ENCODE results near the gene GALNT6.
A peak's percentile ranks its signal among the peaks of the same experiment; 100 is the strongest.
"Not testable (repeated sequence)": the region's sequence is repeated elsewhere in the genome, so short reads cannot be mapped to it uniquely, and the experiment has no call there.

The GALNT6 gene

GRCh38 chr12:51320311-51320694, 70.9 kb downstream of the GALNT6 start:
- DNase-seq: no peak

DNA sequence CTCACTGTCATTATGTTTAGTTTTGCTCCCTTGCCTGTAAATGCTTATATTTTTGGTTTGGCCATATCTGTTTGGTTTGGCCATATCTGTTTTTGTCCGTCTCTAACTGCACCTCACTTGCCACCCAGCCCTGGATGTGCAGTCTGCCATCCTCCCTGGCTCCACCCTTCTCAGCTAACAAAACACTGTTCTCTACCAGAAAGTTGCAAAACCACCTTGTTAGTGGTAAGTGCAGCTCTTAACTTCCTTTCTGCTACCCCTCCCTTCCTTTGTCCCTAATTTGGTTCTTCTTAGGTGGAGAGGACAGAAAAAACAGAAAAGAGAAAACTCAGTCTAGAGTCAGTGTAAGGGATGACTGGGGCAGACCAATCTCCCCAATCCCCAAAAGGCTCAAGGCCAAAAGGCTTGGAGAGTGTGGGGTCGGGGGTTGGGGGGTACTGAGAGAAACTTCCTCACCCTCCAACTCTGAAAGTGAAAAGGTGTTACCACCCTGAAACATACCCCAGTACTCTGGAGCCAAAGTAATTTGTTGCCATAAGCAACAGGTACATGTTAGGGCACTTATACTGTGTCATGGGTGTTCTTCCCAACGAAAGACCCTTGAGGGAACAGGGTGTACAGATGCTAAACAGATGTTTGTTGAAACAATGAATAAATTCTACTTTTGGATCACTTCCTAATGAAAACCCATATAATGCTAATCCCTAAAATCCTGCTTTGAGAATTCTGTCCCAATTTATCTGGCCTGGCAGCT, 72.2 kb downstream of the GALNT6 start:
- peak in 1 of 2 donors; percentile 63 for DNase-seq

DNA sequence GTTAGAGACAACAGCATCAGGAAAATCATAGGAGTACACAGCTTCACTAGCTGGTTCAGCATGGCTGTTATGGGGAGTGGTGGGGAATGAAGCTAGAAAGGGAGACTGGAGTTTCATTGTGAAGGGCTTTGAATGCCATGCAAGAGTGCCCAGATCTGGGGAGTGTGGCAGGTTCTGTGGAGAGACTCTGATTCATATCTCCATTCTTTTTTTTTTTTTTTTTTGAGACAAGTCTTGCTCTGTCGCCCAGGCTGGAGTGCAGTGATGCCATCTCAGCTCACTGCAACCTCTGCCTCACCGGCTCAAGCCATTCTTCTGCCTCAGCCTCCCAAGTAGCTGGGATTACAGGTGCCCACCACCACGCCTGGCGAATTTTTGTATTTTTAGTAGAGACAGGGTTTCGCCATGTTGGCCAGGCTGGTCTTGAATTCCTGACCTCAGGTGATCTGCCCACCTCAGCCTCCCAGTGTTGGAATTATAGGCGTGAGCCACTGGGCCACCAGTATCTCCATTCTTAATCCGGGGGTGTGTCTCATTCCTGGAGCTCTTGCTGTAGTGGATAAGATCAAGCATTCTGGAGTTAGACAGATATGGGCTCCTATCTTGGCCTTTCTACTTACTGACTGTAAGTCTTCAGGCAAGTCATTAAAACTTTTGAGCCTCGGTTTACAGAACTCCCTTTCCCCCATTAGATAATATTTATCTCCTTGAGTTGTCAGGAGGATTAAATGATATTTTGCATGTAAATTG, 73.0 kb downstream of the GALNT6 start:
- DNase-seq: not testable (repeated sequence)

DNA sequence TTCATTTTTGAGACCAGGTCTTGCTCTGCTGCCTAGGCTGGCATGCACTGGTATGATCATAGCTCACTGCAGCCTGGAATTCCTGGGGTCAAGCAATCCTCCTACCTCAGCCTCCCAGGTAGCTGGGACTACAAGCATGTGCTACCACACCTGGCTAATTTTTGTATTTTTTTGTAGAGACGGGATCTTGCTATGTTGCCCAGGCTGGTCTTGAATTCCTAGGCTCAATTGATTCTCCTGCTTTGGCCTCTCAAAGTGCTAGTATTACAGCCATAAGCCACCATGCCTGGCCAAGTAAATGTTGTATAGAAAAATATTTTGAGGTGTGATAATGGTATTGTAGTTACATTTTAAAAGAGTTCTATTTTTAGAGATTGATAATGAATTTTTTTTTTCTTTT, 79.8 kb downstream of the GALNT6 start:
- no peak for DNase-seq

GRCh38 chr12:51307655-51308593, 83.3 kb downstream of the GALNT6 start:
- DNase-seq: peak; percentile 28 to 52

GRCh38 chr12:51306507-51306906, 84.7 kb downstream of the GALNT6 start:
- peak; percentile 37 to 74 for DNase-seq
